ENCODE results near the gene SHOX.

SHOX gene

GRCh38 chrX:663841-664240, 33.2 kb downstream of the SHOX start:
- Histone ChIP-seq H3K4me1 (ENCODE audit: control insufficient read depth, low read length) (no peaks in the 10 kb centered on the region), H3K79me2 (ENCODE audit: control insufficient read depth, low read length) (no peaks in the 10 kb centered on the region), H3K9me2 (replicated peaks; ENCODE audit: control insufficient read depth, low read length) (no peaks in the 10 kb centered on the region), H3K27ac (ENCODE audit: low read depth, low read length) (no peak overlapping the region), H4K20me1 (ENCODE audit: control insufficient read depth, insufficient read depth, low read depth, low read length) (no peaks in the 10 kb centered on the region), H3K4me3 (ENCODE audit: low read length) (no peak overlapping the region), H3F3A (ENCODE audit: control insufficient read depth, insufficient read depth) (no peaks in the 10 kb centered on the region), H3K27me3 (ENCODE audit: control insufficient read depth, low read length) (no peaks in the 10 kb centered on the region), H3K4me2 (ENCODE audit: low read length) (no peak overlapping the region), H3K36me3 (ENCODE audit: control insufficient read depth, low read length) (no peaks in the 10 kb centered on the region), H3K9me3 (ENCODE audit: control insufficient read depth, insufficient read depth, low read length) (no peaks in the 10 kb centered on the region)
- TF ChIP-seq EZH2phosphoT487 (IDR thresholded peaks at IDR 0.05; ENCODE audit: borderline replicate concordance, low read length) = no peak
- TF ChIP-seq, protein P1, sequence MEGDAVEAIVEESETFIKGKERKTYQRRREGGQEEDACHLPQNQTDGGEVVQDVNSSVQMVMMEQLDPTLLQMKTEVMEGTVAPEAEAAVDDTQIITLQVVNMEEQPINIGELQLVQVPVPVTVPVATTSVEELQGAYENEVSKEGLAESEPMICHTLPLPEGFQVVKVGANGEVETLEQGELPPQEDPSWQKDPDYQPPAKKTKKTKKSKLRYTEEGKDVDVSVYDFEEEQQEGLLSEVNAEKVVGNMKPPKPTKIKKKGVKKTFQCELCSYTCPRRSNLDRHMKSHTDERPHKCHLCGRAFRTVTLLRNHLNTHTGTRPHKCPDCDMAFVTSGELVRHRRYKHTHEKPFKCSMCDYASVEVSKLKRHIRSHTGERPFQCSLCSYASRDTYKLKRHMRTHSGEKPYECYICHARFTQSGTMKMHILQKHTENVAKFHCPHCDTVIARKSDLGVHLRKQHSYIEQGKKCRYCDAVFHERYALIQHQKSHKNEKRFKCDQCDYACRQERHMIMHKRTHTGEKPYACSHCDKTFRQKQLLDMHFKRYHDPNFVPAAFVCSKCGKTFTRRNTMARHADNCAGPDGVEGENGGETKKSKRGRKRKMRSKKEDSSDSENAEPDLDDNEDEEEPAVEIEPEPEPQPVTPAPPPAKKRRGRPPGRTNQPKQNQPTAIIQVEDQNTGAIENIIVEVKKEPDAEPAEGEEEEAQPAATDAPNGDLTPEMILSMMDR (IDR thresholded peaks at IDR 0.05; ENCODE audit: low read depth, low read length, poor library complexity, severe bottlenecking) = no peak

- H3K36me3 ChIP-seq (ENCODE audit: control insufficient read depth, low read length) = no peaks in the 10 kb centered on the region
- TF ChIP-seq EZH2phosphoT487 (IDR thresholded peaks at IDR 0.05; ENCODE audit: borderline replicate concordance, low read length) = no peak
- TF ChIP-seq, protein P1 (IDR thresholded peaks at IDR 0.05; ENCODE audit: low read depth, low read length, poor library complexity, severe bottlenecking) = no peak
- H3K4me1 ChIP-seq (ENCODE audit: control insufficient read depth, low read length) = no peaks in the 10 kb centered on the region
- no peak overlapping the region for H3K4me3 ChIP-seq (ENCODE audit: low read length)
- H3K27me3 ChIP-seq (ENCODE audit: control insufficient read depth, low read length) = no peaks in the 10 kb centered on the region
- no peaks in the 10 kb centered on the region for H3K9me2 ChIP-seq (replicated peaks; ENCODE audit: control insufficient read depth, low read length)
- no peak overlapping the region for H3K4me2 ChIP-seq (ENCODE audit: low read length)
- H3F3A ChIP-seq (ENCODE audit: control insufficient read depth, insufficient read depth) = no peaks in the 10 kb centered on the region
- H4K20me1 ChIP-seq (ENCODE audit: control insufficient read depth, insufficient read depth, low read depth, low read length) = no peaks in the 10 kb centered on the region
- no peaks in the 10 kb centered on the region for H3K9me3 ChIP-seq (ENCODE audit: control insufficient read depth, insufficient read depth, low read length)
- no peaks in the 10 kb centered on the region for H3K79me2 ChIP-seq (ENCODE audit: control insufficient read depth, low read length)
- H3K27ac ChIP-seq (ENCODE audit: low read depth, low read length) = no peak overlapping the region
Measured at GRCh38 chrX:666762-667720, 36.5 kb downstream of the SHOX start.

- no peaks in the 10 kb centered on the region for H3K36me3 ChIP-seq (ENCODE audit: control insufficient read depth, low read length)
- no peaks in the 10 kb centered on the region for H3K79me2 ChIP-seq (ENCODE audit: control insufficient read depth, low read length)
- no peak overlapping the region for H3K27ac ChIP-seq (ENCODE audit: low read depth, low read length)
- H3K9me3 ChIP-seq (ENCODE audit: control insufficient read depth, insufficient read depth, low read length) = no peaks in the 10 kb centered on the region
- TF ChIP-seq EZH2phosphoT487 (IDR thresholded peaks at IDR 0.05; ENCODE audit: borderline replicate concordance, low read length) = no peak
- TF ChIP-seq, protein P1 (IDR thresholded peaks at IDR 0.05; ENCODE audit: low read depth, low read length, poor library complexity, severe bottlenecking) = no peak
- no peaks in the 10 kb centered on the region for H3K9me2 ChIP-seq (replicated peaks; ENCODE audit: control insufficient read depth, low read length)
- no peak overlapping the region for H3K4me3 ChIP-seq (ENCODE audit: low read length)
- H3K4me2 ChIP-seq (ENCODE audit: low read length) = no peak overlapping the region
- H3F3A ChIP-seq (ENCODE audit: control insufficient read depth, insufficient read depth) = no peaks in the 10 kb centered on the region
- H3K4me1 ChIP-seq (ENCODE audit: control insufficient read depth, low read length) = no peaks in the 10 kb centered on the region
- H3K27me3 ChIP-seq (ENCODE audit: control insufficient read depth, low read length) = no peaks in the 10 kb centered on the region
- no peaks in the 10 kb centered on the region for H4K20me1 ChIP-seq (ENCODE audit: control insufficient read depth, insufficient read depth, low read depth, low read length)
Measured at GRCh38 chrX:670645-671044, 40.1 kb downstream of the SHOX start.

All from DOHH2 (cell line).